WTC11 (cell line): ENCODE data around the gene NRTN. TPM values are rescaled to one million over a fixed set of nuclear protein-coding genes. Genes with fewer than 3 reads are reported as not detected.

Experiments used
- ATAC-seq: fragments of 200-7000 bp; cut with Tn5 transposase; 2 replicates; pipeline ENCODE4 v1.10.0; 2021; ENCODE audit warnings: mild to moderate bottlenecking, moderate library complexity
- CTCF ChIA-PET: fragments of 300-600 bp; sonication (Branson Sonifier 250); formaldehyde crosslinking; loops from one replicate; lab custom pipeline; 2021; ENCODE audit warnings: antibody characterized with exemption; lab: Charles Lee
- POLR2A ChIA-PET: fragments of 350-600 bp; sonication (Branson Sonifier 250); formaldehyde crosslinking; loops from one replicate; lab custom pipeline; 2021; ENCODE audit warnings: antibody characterized with exemption; lab: Charles Lee
- DNase-seq: peaks from one replicate; pipeline ENCODE4 v3.0.0; 2021; ENCODE audit warnings: low spot score
- H3K27ac Mint-ChIP-seq: 2 replicates; pipeline ENCODE4 v1.8.0; 2021; ENCODE audit warnings: mixed read lengths
- H3K27me3 Mint-ChIP-seq: 2 replicates; pipeline ENCODE4 v1.8.0; 2021; ENCODE audit warnings: low read depth, mild to moderate bottlenecking, moderate library complexity, mixed read lengths
- H3K36me3 Mint-ChIP-seq: 2 replicates; pipeline ENCODE4 v1.8.0; 2021; ENCODE audit warnings: mixed read lengths
- H3K4me1 Mint-ChIP-seq: 2 replicates; pipeline ENCODE4 v1.8.0; 2022; ENCODE audit warnings: mixed read lengths
- H3K4me3 Mint-ChIP-seq: 2 replicates; pipeline ENCODE4 v1.8.0; 2021; ENCODE audit warnings: mild to moderate bottlenecking, moderate library complexity, mixed read lengths
- H3K9me3 Mint-ChIP-seq: 2 replicates; pipeline ENCODE4 v1.8.0; 2021; ENCODE audit warnings: mixed read lengths
- CREM ChIP-seq: sonication (generic); formaldehyde crosslinking; IDR thresholded peaks from 2 replicates; pipeline ENCODE4 v1.8.1; 2022; ENCODE audit warnings: mild to moderate bottlenecking, missing genetic modification reagents, moderate library complexity
- ESRRA ChIP-seq: sonication (generic); formaldehyde crosslinking; IDR thresholded peaks from 2 replicates; pipeline ENCODE4 v1.8.1; 2022; ENCODE audit warnings: mild to moderate bottlenecking, missing genetic modification reagents, borderline replicate concordance
- FOXJ3 ChIP-seq: sonication (generic); formaldehyde crosslinking; IDR thresholded peaks from 2 replicates; pipeline ENCODE4 v1.9.0; 2021; ENCODE audit warnings: missing genetic modification reagents, mild to moderate bottlenecking, borderline replicate concordance
- FOXP1 ChIP-seq: sonication (generic); formaldehyde crosslinking; IDR thresholded peaks from 2 replicates; pipeline ENCODE4 v1.8.0; 2022; ENCODE audit warnings: missing genetic modification reagents, mild to moderate bottlenecking, moderate library complexity, borderline replicate concordance
- HMGA2 ChIP-seq: fragments of 250-450 bp; sonication (Bioruptor Pico); IDR thresholded peaks from 2 replicates; pipeline ENCODE4 v1.4.0; 2021; ENCODE audit warnings: mild to moderate bottlenecking, moderate library complexity
- ZBTB43 ChIP-seq: sonication (generic); formaldehyde crosslinking; IDR thresholded peaks from 2 replicates; pipeline ENCODE4 v1.8.1; 2023; ENCODE audit warnings: mild to moderate bottlenecking, missing genetic modification reagents
- ZNF121 ChIP-seq: sonication (generic); formaldehyde crosslinking; IDR thresholded peaks from 2 replicates; pipeline ENCODE4 v1.8.0; 2023; ENCODE audit warnings: missing genetic modification reagents
- ZNF138 ChIP-seq: sonication (generic); formaldehyde crosslinking; conservative IDR thresholded peaks from 2 replicates; pipeline ENCODE4 v1.8.1; 2022; ENCODE audit warnings: mild to moderate bottlenecking, moderate library complexity, missing genetic modification reagents
- total RNA-seq: library from RNA; stranded (reverse); gene quantifications from 3 replicates; pipeline ENCODE4 v1.2.3, GENCODE V29; 2021
- TF ChIP-seq, protein P1 (sequence below): sonication (generic); formaldehyde crosslinking; IDR thresholded peaks from 2 replicates; pipeline ENCODE4 v1.8.0; 2022; ENCODE audit warnings: missing genetic modification reagents
- TF ChIP-seq, protein P2 (sequence below): fragments of 250-450 bp; sonication (Bioruptor Pico); IDR thresholded peaks from 2 replicates; pipeline ENCODE4 v1.9.0; 2021; ENCODE audit warnings: mild to moderate bottlenecking, borderline replicate concordance
- TF ChIP-seq, protein P3 (sequence below): sonication (generic); formaldehyde crosslinking; IDR thresholded peaks from 2 replicates; pipeline ENCODE4 v1.8.1; 2023; ENCODE audit warnings: mild to moderate bottlenecking, missing genetic modification reagents
- TF ChIP-seq, protein P4 (sequence below): sonication (generic); formaldehyde crosslinking; conservative IDR thresholded peaks from 2 replicates; pipeline ENCODE4 v1.8.1; 2023; ENCODE audit warnings: mild to moderate bottlenecking, low read depth, missing genetic modification reagents, moderate library complexity
- TF ChIP-seq, protein P5 (sequence below): sonication (generic); formaldehyde crosslinking; IDR thresholded peaks from 2 replicates; pipeline ENCODE4 v1.8.1; 2022; ENCODE audit warnings: mild to moderate bottlenecking, missing genetic modification reagents, moderate library complexity, borderline replicate concordance

NRTN gene
- total RNA-seq, 1 experiment from 2014 or later, result 6.1 TPM

DNA sequence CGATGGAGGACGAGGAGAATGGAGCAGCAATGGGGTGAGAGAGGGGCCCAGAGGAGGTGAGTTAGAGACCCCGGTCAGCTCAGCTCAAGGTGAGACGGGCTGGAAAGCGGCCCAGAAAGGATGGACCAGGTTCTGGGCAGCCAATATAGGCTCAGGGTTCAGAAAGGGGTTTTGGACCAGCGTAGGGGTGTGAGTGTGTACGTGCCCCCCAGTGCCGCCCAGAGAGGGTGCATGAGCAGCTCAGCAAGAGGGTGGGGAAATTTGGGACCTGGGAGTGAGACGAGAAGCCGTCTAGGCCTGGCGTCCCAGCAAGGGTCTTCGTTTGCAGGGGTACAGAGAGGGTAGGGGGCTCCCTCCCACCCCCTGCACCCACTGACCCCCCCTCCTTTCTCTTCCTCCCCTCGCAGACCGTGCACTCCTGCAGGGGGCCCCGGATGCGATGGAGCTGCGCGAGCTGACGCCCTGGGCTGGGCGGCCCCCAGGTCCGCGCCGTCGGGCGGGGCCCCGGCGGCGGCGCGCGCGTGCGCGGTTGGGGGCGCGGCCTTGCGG lies 22.5 kb downstream of the NRTN start:
- CTCF ChIA-PET, result interaction anchor here (0.6 to 6.9 kb wide), 24 partner anchors 13 to 1770 kb away, joined by 3 to 115 read pairs (median 4); partner anchors contain the start of genes NDUFA11, NRTN and VMAC
- ATAC-seq (no peak), DNase-seq (no peak)
- Mint-ChIP-seq H3K4me3 (peak overlapping the region; percentile 76), H3K9me3 (no peaks in the 10 kb centered on the region), H3K27me3 (no peaks in the 10 kb centered on the region; the same call in none of the 2 replicates), H3K27ac (peak overlapping the region; percentile 93), H3K36me3 (no peaks in the 10 kb centered on the region), H3K4me1 (peaks cover 6% of the 10 kb centered on the region)
- POLR2A ChIA-PET, result interaction anchor here (0.6 to 3.0 kb wide), 7 partner anchors 12 to 195 kb away, joined by 3 to 22 read pairs (median 4); partner anchors contain the start of genes FUT6, NDUFA11, NRTN and VMAC
- no peak for TF ChIP-seq FOXJ3
- no peak for TF ChIP-seq ZBTB43 (CRISPR knock-in tag)
- TF ChIP-seq, protein P1, sequence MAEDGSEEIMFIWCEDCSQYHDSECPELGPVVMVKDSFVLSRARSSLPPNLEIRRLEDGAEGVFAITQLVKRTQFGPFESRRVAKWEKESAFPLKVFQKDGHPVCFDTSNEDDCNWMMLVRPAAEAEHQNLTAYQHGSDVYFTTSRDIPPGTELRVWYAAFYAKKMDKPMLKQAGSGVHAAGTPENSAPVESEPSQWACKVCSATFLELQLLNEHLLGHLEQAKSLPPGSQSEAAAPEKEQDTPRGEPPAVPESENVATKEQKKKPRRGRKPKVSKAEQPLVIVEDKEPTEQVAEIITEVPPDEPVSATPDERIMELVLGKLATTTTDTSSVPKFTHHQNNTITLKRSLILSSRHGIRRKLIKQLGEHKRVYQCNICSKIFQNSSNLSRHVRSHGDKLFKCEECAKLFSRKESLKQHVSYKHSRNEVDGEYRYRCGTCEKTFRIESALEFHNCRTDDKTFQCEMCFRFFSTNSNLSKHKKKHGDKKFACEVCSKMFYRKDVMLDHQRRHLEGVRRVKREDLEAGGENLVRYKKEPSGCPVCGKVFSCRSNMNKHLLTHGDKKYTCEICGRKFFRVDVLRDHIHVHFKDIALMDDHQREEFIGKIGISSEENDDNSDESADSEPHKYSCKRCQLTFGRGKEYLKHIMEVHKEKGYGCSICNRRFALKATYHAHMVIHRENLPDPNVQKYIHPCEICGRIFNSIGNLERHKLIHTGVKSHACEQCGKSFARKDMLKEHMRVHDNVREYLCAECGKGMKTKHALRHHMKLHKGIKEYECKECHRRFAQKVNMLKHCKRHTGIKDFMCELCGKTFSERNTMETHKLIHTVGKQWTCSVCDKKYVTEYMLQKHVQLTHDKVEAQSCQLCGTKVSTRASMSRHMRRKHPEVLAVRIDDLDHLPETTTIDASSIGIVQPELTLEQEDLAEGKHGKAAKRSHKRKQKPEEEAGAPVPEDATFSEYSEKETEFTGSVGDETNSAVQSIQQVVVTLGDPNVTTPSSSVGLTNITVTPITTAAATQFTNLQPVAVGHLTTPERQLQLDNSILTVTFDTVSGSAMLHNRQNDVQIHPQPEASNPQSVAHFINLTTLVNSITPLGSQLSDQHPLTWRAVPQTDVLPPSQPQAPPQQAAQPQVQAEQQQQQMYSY (CRISPR knock-in tag), result no peak
- TF ChIP-seq FOXP1, result no peak
- TF ChIP-seq HMGA2 (CRISPR knock-in tag), result no peak
- no peak for TF ChIP-seq ZNF138 (CRISPR knock-in tag)
- no peak for TF ChIP-seq CREM (CRISPR knock-in tag)
- TF ChIP-seq, protein P2, sequence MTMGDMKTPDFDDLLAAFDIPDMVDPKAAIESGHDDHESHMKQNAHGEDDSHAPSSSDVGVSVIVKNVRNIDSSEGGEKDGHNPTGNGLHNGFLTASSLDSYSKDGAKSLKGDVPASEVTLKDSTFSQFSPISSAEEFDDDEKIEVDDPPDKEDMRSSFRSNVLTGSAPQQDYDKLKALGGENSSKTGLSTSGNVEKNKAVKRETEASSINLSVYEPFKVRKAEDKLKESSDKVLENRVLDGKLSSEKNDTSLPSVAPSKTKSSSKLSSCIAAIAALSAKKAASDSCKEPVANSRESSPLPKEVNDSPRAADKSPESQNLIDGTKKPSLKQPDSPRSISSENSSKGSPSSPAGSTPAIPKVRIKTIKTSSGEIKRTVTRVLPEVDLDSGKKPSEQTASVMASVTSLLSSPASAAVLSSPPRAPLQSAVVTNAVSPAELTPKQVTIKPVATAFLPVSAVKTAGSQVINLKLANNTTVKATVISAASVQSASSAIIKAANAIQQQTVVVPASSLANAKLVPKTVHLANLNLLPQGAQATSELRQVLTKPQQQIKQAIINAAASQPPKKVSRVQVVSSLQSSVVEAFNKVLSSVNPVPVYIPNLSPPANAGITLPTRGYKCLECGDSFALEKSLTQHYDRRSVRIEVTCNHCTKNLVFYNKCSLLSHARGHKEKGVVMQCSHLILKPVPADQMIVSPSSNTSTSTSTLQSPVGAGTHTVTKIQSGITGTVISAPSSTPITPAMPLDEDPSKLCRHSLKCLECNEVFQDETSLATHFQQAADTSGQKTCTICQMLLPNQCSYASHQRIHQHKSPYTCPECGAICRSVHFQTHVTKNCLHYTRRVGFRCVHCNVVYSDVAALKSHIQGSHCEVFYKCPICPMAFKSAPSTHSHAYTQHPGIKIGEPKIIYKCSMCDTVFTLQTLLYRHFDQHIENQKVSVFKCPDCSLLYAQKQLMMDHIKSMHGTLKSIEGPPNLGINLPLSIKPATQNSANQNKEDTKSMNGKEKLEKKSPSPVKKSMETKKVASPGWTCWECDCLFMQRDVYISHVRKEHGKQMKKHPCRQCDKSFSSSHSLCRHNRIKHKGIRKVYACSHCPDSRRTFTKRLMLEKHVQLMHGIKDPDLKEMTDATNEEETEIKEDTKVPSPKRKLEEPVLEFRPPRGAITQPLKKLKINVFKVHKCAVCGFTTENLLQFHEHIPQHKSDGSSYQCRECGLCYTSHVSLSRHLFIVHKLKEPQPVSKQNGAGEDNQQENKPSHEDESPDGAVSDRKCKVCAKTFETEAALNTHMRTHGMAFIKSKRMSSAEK (CRISPR knock-in tag), result no peak
- TF ChIP-seq, protein P3, sequence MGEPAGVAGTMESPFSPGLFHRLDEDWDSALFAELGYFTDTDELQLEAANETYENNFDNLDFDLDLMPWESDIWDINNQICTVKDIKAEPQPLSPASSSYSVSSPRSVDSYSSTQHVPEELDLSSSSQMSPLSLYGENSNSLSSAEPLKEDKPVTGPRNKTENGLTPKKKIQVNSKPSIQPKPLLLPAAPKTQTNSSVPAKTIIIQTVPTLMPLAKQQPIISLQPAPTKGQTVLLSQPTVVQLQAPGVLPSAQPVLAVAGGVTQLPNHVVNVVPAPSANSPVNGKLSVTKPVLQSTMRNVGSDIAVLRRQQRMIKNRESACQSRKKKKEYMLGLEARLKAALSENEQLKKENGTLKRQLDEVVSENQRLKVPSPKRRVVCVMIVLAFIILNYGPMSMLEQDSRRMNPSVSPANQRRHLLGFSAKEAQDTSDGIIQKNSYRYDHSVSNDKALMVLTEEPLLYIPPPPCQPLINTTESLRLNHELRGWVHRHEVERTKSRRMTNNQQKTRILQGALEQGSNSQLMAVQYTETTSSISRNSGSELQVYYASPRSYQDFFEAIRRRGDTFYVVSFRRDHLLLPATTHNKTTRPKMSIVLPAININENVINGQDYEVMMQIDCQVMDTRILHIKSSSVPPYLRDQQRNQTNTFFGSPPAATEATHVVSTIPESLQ (CRISPR knock-in tag), result no peak

DNA sequence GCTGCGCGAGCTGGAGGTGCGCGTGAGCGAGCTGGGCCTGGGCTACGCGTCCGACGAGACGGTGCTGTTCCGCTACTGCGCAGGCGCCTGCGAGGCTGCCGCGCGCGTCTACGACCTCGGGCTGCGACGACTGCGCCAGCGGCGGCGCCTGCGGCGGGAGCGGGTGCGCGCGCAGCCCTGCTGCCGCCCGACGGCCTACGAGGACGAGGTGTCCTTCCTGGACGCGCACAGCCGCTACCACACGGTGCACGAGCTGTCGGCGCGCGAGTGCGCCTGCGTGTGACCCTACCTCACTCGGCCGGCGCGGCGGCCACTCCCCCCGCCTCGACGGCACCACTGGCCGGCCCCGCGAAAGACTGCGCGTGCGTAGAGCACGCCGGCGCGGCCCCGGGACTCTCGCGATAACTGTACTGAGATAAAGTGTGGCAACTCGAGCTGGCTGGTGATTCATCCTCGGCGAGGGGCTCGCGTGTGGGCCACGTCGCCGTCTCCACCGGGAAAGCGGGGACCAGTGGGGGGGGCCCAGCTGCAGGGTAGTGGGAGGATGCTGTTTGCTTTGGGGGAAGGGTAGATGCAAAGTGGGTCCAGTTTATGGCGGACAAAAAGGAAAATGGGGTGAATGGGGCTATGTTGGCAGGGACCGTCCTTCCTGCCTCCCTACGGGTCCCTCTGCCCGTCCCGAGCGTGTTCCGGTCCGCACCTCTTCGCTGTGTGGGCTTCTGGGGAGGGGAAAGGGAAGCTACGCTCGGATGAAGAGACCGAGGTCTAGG lies 23.2 kb downstream of the NRTN start:
- Mint-ChIP-seq H3K4me3 (peak overlapping the region; percentile 91), H3K9me3 (no peaks in the 10 kb centered on the region), H3K27ac (peak overlapping the region; percentile 97), H3K27me3 (no peaks in the 10 kb centered on the region; the same call in none of the 2 replicates), H3K36me3 (no peaks in the 10 kb centered on the region), H3K4me1 (peaks cover 6% of the 10 kb centered on the region)
- ChIA-PET POLR2A (interaction anchor here (0.6 to 3.0 kb wide), 10 partner anchors 11 to 194 kb away, joined by 3 to 22 read pairs (median 4); partner anchors contain the start of genes FUT6, NDUFA11, NRTN and RPL36), CTCF (interaction anchor here (0.6 to 6.9 kb wide), 26 partner anchors 12 to 1769 kb away, joined by 3 to 115 read pairs (median 4); partner anchors contain the start of genes NDUFA11, NRTN and VMAC)
- ATAC-seq, result peak; percentile 75
- DNase-seq, result peak; percentile 93
- no peak for TF ChIP-seq FOXJ3
- TF ChIP-seq, protein P4, sequence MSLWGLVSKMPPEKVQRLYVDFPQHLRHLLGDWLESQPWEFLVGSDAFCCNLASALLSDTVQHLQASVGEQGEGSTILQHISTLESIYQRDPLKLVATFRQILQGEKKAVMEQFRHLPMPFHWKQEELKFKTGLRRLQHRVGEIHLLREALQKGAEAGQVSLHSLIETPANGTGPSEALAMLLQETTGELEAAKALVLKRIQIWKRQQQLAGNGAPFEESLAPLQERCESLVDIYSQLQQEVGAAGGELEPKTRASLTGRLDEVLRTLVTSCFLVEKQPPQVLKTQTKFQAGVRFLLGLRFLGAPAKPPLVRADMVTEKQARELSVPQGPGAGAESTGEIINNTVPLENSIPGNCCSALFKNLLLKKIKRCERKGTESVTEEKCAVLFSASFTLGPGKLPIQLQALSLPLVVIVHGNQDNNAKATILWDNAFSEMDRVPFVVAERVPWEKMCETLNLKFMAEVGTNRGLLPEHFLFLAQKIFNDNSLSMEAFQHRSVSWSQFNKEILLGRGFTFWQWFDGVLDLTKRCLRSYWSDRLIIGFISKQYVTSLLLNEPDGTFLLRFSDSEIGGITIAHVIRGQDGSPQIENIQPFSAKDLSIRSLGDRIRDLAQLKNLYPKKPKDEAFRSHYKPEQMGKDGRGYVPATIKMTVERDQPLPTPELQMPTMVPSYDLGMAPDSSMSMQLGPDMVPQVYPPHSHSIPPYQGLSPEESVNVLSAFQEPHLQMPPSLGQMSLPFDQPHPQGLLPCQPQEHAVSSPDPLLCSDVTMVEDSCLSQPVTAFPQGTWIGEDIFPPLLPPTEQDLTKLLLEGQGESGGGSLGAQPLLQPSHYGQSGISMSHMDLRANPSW (CRISPR knock-in tag), result no peak
- TF ChIP-seq ZNF121, result peak; percentile 97
- TF ChIP-seq ZBTB43 (CRISPR knock-in tag), result peak; percentile 93; the same call in 1 of the 2 replicates
- 0 out of 2 replicates have a peak, but pooled peaks have one; percentile 57 for TF ChIP-seq ESRRA (CRISPR knock-in tag)
- TF ChIP-seq, protein P5, sequence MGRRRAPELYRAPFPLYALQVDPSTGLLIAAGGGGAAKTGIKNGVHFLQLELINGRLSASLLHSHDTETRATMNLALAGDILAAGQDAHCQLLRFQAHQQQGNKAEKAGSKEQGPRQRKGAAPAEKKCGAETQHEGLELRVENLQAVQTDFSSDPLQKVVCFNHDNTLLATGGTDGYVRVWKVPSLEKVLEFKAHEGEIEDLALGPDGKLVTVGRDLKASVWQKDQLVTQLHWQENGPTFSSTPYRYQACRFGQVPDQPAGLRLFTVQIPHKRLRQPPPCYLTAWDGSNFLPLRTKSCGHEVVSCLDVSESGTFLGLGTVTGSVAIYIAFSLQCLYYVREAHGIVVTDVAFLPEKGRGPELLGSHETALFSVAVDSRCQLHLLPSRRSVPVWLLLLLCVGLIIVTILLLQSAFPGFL (CRISPR knock-in tag), result no peak
